GM12891 (cell line): ENCODE data around the gene ZYX.

Experiments
- POLR2A ChIP-seq: IDR thresholded peaks from 2 replicates; pipeline ENCODE4 v1.6.1; 2011; ENCODE audit warnings: low read depth, low read length, control low read depth
- POLR2AphosphoS5 ChIP-seq: IDR thresholded peaks from 2 replicates; pipeline ENCODE4 v1.6.1; 2011; ENCODE audit warnings: low read depth, low read length, control low read depth
- POU2F2 ChIP-seq: IDR thresholded peaks from 2 replicates; pipeline ENCODE4 v1.6.1; 2011; ENCODE audit warnings: low read depth, mild to moderate bottlenecking, control low read depth, low read length, moderate library complexity

DNA sequence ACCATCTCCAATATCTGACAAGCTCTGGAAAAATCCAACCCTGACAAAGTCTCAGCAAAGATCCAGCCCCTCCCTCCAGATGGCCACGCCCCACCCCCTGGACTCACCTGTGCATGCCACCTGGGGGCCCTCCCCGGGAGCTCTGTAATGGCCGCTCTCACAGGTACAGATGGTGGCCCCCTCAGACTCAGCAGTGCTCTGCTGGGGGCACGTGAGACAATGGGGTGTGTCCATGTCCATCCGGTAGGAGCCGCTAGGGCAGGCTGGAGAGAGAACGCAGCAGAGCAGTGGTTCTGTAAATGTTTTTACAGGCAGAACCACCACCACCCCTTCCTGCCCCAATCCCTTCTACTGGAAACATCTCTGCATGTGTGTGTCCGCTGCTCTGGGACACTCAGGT, 18.0 kb downstream of the ZYX start:
- TF ChIP-seq POU2F2 (no peak), POLR2A (no peak), POLR2AphosphoS5 (no peak)
